OCI-LY3 (cell line): ENCODE data around the gene VSX1.

ENCODE experiments used
- EZH2phosphoT487 ChIP-seq: fragments of 200-600 bp; shearing (Covaris generic); IDR thresholded peaks from 2 replicates; pipeline ENCODE4 v1.6.1; 2018; ENCODE audit warnings: antibody characterized with exemption, mixed run types, low read depth
- TF ChIP-seq, protein P1 (sequence below): fragments of 200-600, 300-600 bp; sonication (generic); IDR thresholded peaks from 2 replicates; pipeline ENCODE4 v1.5.1; 2014; ENCODE audit warnings: antibody characterized with exemption, low read length, low read depth

DNA sequence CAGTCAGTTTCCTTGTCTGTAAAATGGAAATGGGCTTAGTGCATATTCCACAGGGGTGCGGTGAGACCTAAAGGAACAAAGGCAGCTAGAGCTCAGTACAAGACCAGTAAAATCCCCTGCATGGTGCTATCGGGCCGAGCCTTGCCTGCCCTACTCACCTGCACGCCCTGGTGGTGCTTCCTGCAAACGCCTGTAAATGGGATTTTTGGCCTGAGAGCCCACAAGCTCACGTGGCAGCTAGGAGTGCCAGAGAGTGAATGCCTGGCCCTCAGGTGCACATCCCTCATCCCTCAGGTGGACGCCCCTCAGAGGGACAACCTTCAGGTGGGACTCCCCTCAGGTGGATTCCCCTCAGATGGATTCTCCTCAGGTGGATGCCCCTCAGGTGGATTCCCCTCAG is 48.0 kb upstream of the VSX1 start:
- TF ChIP-seq, protein P1, sequence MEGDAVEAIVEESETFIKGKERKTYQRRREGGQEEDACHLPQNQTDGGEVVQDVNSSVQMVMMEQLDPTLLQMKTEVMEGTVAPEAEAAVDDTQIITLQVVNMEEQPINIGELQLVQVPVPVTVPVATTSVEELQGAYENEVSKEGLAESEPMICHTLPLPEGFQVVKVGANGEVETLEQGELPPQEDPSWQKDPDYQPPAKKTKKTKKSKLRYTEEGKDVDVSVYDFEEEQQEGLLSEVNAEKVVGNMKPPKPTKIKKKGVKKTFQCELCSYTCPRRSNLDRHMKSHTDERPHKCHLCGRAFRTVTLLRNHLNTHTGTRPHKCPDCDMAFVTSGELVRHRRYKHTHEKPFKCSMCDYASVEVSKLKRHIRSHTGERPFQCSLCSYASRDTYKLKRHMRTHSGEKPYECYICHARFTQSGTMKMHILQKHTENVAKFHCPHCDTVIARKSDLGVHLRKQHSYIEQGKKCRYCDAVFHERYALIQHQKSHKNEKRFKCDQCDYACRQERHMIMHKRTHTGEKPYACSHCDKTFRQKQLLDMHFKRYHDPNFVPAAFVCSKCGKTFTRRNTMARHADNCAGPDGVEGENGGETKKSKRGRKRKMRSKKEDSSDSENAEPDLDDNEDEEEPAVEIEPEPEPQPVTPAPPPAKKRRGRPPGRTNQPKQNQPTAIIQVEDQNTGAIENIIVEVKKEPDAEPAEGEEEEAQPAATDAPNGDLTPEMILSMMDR, result no peak
- TF ChIP-seq EZH2phosphoT487, result no peak
